HepG2 (cell line): ENCODE data around the gene PTGR3. TPM values are rescaled to one million over a fixed set of nuclear protein-coding genes. Genes with fewer than 3 reads are reported as not detected.

Experiments used
- ATAC-seq: fragments of 200-7000 bp; cut with Tn5 transposase; 3 replicates; pipeline ENCODE4 v1.9.1; 2020; ENCODE audit warnings: mild to moderate bottlenecking, moderate library complexity
- BruUV-seq: library from RNA; stranded (reverse); fragments of 400-500 nt; replicated peaks from 2 replicates; lab custom pipeline; 2021; lab: Mats Ljungman, UMichigan
- CTCF ChIA-PET: fragments of 300-600 bp; formaldehyde crosslinking; extraction: SDS; loops from one replicate; lab custom pipeline; 2021; ENCODE audit warnings: low total read pairs, inconsistent platforms, low intra/inter-chr PET ratio; lab: Yijun Ruan, JAX
- POLR2A ChIA-PET: fragments of 350-600 bp; sonication (Branson Sonifier 250); formaldehyde crosslinking; loops from one replicate; lab custom pipeline; 2020; ENCODE audit warnings: antibody characterized with exemption, inconsistent platforms; lab: Yijun Ruan, JAX
- DNase-seq: peaks from one replicate; pipeline ENCODE4 v3.0.0-alpha.2; 2015; ENCODE audit warnings: low spot score
- FAIRE-seq: peaks from 3 replicates; lab custom pipeline; 2011; peaks lifted over from hg19 to GRCh38; lab: Jason Lieb, UNC
- H2AFZ ChIP-seq: one replicate; pipeline ENCODE4 v1.6.1; 2011; ENCODE audit warnings: low read length, inconsistent platforms
- H3K27ac ChIP-seq: fragments of 300-600 bp; 3 replicates; pipeline ENCODE4 v1.8.0; 2011; ENCODE audit warnings: mixed run types, mild to moderate bottlenecking, mixed read lengths, low read length, inconsistent platforms; ENCODE audit not compliant: insufficient read depth; ENCODE audit errors: extremely low read length
- H3K27me3 ChIP-seq, 2 experiments: fragments of 200-600 bp in 1 of 2; 2 replicates in 1 of 2; 3 replicates in 1 of 2; pipeline versions ENCODE4 v1.6.0 to v1.8.0; 2011; ENCODE audit warnings: low read length in 2 of 2, mild to moderate bottlenecking in 2 of 2, moderate library complexity in 2 of 2, inconsistent platforms in 1 of 2; ENCODE audit not compliant: insufficient read depth in 2 of 2, control insufficient read depth in 1 of 2
- H3K36me3 ChIP-seq, 2 experiments: fragments of 200-600 bp in 1 of 2; replicated peaks in 1 of 2; 2 replicates in 1 of 2; 3 replicates in 1 of 2; pipeline versions ENCODE4 v1.5.1 to v1.8.0; 2011; ENCODE audit warnings: low read length in 2 of 2, inconsistent platforms in 1 of 2; ENCODE audit not compliant: insufficient read depth in 2 of 2, control insufficient read depth in 1 of 2
- H3K4me1 ChIP-seq: 2 replicates; pipeline ENCODE4 v1.5.1; 2012; ENCODE audit warnings: low read length, inconsistent platforms; ENCODE audit not compliant: insufficient read depth
- H3K4me2 ChIP-seq: 2 replicates; pipeline ENCODE4 v1.6.0; 2011; ENCODE audit warnings: low read depth, low read length, inconsistent platforms
- H3K4me3 ChIP-seq, 3 experiments: fragments of 200-600 bp in 1 of 3; sonication (generic), shearing (Covaris generic) in 1 of 3; replicated peaks in 1 of 3; 2 replicates each; pipeline ENCODE4 v1.5.1; 2011 to 2016; ENCODE audit warnings: low read length in 3 of 3, inconsistent platforms in 2 of 3, low read depth in 2 of 3, mild to moderate bottlenecking in 2 of 3, control low read depth in 1 of 3, mixed read lengths in 1 of 3; ENCODE audit not compliant: insufficient read depth in 1 of 3
- H3K79me2 ChIP-seq: one replicate; pipeline ENCODE4 v1.6.1; 2011; ENCODE audit warnings: low read length, inconsistent platforms; ENCODE audit not compliant: insufficient read depth
- H3K9ac ChIP-seq: 2 replicates; pipeline ENCODE4 v1.6.0; 2011; ENCODE audit warnings: mild to moderate bottlenecking, low read depth, low read length, inconsistent platforms; ENCODE audit not compliant: insufficient read depth
- H3K9me3 ChIP-seq: 2 replicates; pipeline ENCODE4 v1.5.1; 2012; ENCODE audit warnings: mild to moderate bottlenecking, low read length
- H4K20me1 ChIP-seq: 2 replicates; pipeline ENCODE4 v1.6.0; 2011; ENCODE audit warnings: inconsistent platforms, mild to moderate bottlenecking, low read length, moderate library complexity; ENCODE audit not compliant: insufficient read depth
- ATF4 ChIP-seq, 2 experiments: fragments of 450-650 bp in 1 of 2; sonication (generic) in 1 of 2; formaldehyde crosslinking; IDR thresholded peaks; 2 replicates each; pipeline versions ENCODE4 v1.5.0 to v1.8.0; 2020 to 2022; ENCODE audit warnings: mild to moderate bottlenecking in 1 of 2, missing genetic modification reagents in 1 of 2
- CREB1 ChIP-seq, 2 experiments: fragments of 450-650 bp in 1 of 2; IDR thresholded peaks; 2 replicates each; pipeline ENCODE4 v1.6.1; 2016 to 2017; ENCODE audit warnings: control low read depth in 1 of 2, mild to moderate bottlenecking in 1 of 2, missing compliant biosample characterization in 1 of 2, missing genetic modification characterization in 1 of 2
- CREM ChIP-seq, 2 experiments: sonication (generic) in 1 of 2; formaldehyde crosslinking in 1 of 2; IDR thresholded peaks; 2 replicates each; pipeline versions ENCODE4 v1.4.0 to v1.6.1; 2016 to 2020; ENCODE audit warnings: antibody characterized with exemption in 1 of 2, mild to moderate bottlenecking in 1 of 2, missing genetic modification reagents in 1 of 2
- KMT2B ChIP-seq: IDR thresholded peaks from 2 replicates; pipeline ENCODE4 v1.6.1; 2016; ENCODE audit warnings: missing genetic modification reagents, missing compliant biosample characterization
- PHF20 ChIP-seq: sonication (generic); formaldehyde crosslinking; IDR thresholded peaks from 2 replicates; pipeline ENCODE4 v1.5.0; 2020; ENCODE audit warnings: mild to moderate bottlenecking, missing genetic modification reagents
- POLR2A ChIP-seq, 2 experiments: IDR thresholded peaks; 2 replicates each; pipeline ENCODE4 v1.6.1; 2011; ENCODE audit warnings: low read depth in 2 of 2, low read length in 2 of 2, mild to moderate bottlenecking in 1 of 2, moderate library complexity in 1 of 2; ENCODE audit not compliant: insufficient read depth in 1 of 2
- SRF ChIP-seq: IDR thresholded peaks from 2 replicates; pipeline ENCODE4 v1.6.1; 2011; ENCODE audit warnings: mild to moderate bottlenecking, low read depth, low read length, moderate library complexity
- THAP11 ChIP-seq: IDR thresholded peaks from 2 replicates; pipeline ENCODE4 v1.6.1; 2016; ENCODE audit warnings: missing biosample characterization, missing genetic modification reagents
- TRIM24 ChIP-seq: sonication (generic); formaldehyde crosslinking; IDR thresholded peaks from 2 replicates; pipeline ENCODE4 v1.8.0; 2022; ENCODE audit warnings: mild to moderate bottlenecking, missing genetic modification reagents
- USF2 ChIP-seq, 2 experiments: sonication (generic) in 1 of 2; formaldehyde crosslinking in 1 of 2; IDR thresholded peaks; 2 replicates each; pipeline versions ENCODE4 v1.5.1 to v1.6.1; 2011 to 2020; ENCODE audit warnings: borderline replicate concordance in 1 of 2, low read depth in 1 of 2, low read length in 1 of 2, mild to moderate bottlenecking in 1 of 2, missing genetic modification reagents in 1 of 2, moderate library complexity in 1 of 2
- ZMYM4 ChIP-seq: sonication (generic); formaldehyde crosslinking; IDR thresholded peaks from 2 replicates; pipeline ENCODE4 v1.8.1; 2023; ENCODE audit warnings: mild to moderate bottlenecking, missing genetic modification reagents
- ZNF142 ChIP-seq: sonication (generic); formaldehyde crosslinking; IDR thresholded peaks from 2 replicates; pipeline ENCODE4 v1.4.0; 2020; ENCODE audit warnings: missing genetic modification reagents
- ZNF337 ChIP-seq: sonication (generic); formaldehyde crosslinking; IDR thresholded peaks from 2 replicates; pipeline ENCODE4 v1.5.1; 2020; ENCODE audit warnings: missing genetic modification reagents, low read depth, mild to moderate bottlenecking, borderline replicate concordance
- WGBS: methylation state at CpG from one replicate; pipeline ENCODE4 v1.1.6; 2017; ENCODE audit warnings: low lambda C conversion rate; 5-methylcytosine and 5-hydroxymethylcytosine counted together
- in situ Hi-C: cut with HindIII; loops from 2 replicates; pipeline ENCODE4 v1.10.0; 2017; ENCODE audit warnings: low pct_unique_long_range_greater_than_20kb; ENCODE audit not compliant: extremely low pct_ligation_motif_present
- intact Hi-C: fragments of 100-400 bp; cut with micrococcal nuclease; formaldehyde crosslinking; loops from one replicate; pipeline ENCODE4 v1.10.0; 2022; ENCODE audit not compliant: unreplicated experiment
- polyA plus RNA-seq, 8 experiments: library from polyadenylated mRNA; depleted of rRNA in 3 of 8; stranded (reverse) in 7 of 8; unstranded in 1 of 8; fragments of >200 nt; fragmentation: Illumina TruSeq in 4 of 8; extraction: Trizol in 4 of 8; gene quantifications; 2 replicates each; pipeline versions ENCODE4 v1.2.1 to v1.2.3, GENCODE V29; 2011 to 2016; ENCODE audit warnings: low read depth in 4 of 8, missing spikeins in 1 of 8, mixed read lengths in 1 of 8; ENCODE audit not compliant: insufficient read depth in 1 of 8
- total RNA-seq, 5 experiments: library from RNA; depleted of rRNA; stranded (reverse); fragments of >200 nt; fragmentation: Illumina TruSeq; extraction: Trizol; gene quantifications; 2 replicates each; pipeline ENCODE4 v1.2.3, GENCODE V29; 2016; ENCODE audit warnings: low read depth in 1 of 5

PTGR3 gene
- total and polyA plus RNA-seq, 2 of the 13 experiments (the other 11 are each of a cell fraction or from before 2014, with no cell fraction given) = 11.5 to 25.3 TPM

- H4K20me1 ChIP-seq = peaks cover 11% of the 10 kb centered on the region; the same call in 1 of the 2 replicates
- no peaks in the 10 kb centered on the region for H3K36me3 ChIP-seq
- H3K4me2 ChIP-seq = peak within 1 kb of the TSS; percentile 99
- ChIA-PET POLR2A (interaction anchor here (1.0 to 1.4 kb wide), 3 partner anchors 38 to 669 kb away, joined by 3 to 6 read pairs (median 3); no protein-coding TSS in a partner anchor), CTCF (no interaction called here)
- in situ Hi-C loops = loop anchor here (25.0 kb wide), 1 partner anchor 923 kb away; the partner anchor contains the start of gene CYB5A
- no peaks in the 10 kb centered on the region for H3K9me3 ChIP-seq
- H3K27ac ChIP-seq = peak within 1 kb of the TSS; percentile 96
- no TSS peak for BruUV-seq
- FAIRE-seq (peak; percentile 73), DNase-seq (peak; percentile 85), ATAC-seq (peak; percentile 28)
- peaks cover 51% of the 10 kb centered on the region for H3K4me1 ChIP-seq
- WGBS = 1% methylated on average over 15 of the region's 15 CpGs
- peak within 1 kb of the TSS; percentile 92 to 97 (median 95) for H3K4me3 ChIP-seq
- no peaks in the 10 kb centered on the region; a peak in 2 of 5 replicates for H3K27me3 ChIP-seq
- peaks cover 38% of the 10 kb centered on the region for H3K79me2 ChIP-seq
- peak within 1 kb of the TSS; percentile 88 for H2AFZ ChIP-seq
- intact Hi-C loops = loop anchor here (5.0 kb wide), 2 partner anchors 82 to 613 kb away; partner anchors contain the start of gene ZNF407
- peak within 1 kb of the TSS; percentile 91 for H3K9ac ChIP-seq
- TF ChIP-seq ZMYM4 (CRISPR knock-in tag) (no peak), ZNF142 (no peak), SRF (peak; percentile 87), CREB1 (IDR thresholded peaks at IDR 0.05) (no peak), CREB1 (CRISPR knock-in tag; IDR thresholded peaks at IDR 0.05) (peak; percentile 68), ATF4 (CRISPR knock-in tag; IDR thresholded peaks at IDR 0.05) (no peak), KMT2B (peak; percentile 77; the same call in 1 of the 2 replicates), CREM (IDR thresholded peaks at IDR 0.05) (0 out of 2 replicates have a peak, but pooled peaks have one; percentile 28), CREM (CRISPR knock-in tag; IDR thresholded peaks at IDR 0.05) (no peak), THAP11 (CRISPR knock-in tag) (peak; percentile 31; the same call in 1 of the 2 replicates), TRIM24 (no peak), PHF20 (CRISPR knock-in tag) (no peak), ZNF337 (CRISPR knock-in tag) (no peak), POLR2A (IDR thresholded peaks at IDR 0.05; ENCODE audit: insufficient read depth in 1 of 2, low read depth in 2 of 2, low read length in 2 of 2) (peak in 1 of 2 experiments; percentile 59; a peak in 2 of 4 replicates), USF2 (IDR thresholded peaks at IDR 0.05; ENCODE audit: low read depth, low read length) (no peak), USF2 (CRISPR knock-in tag; IDR thresholded peaks at IDR 0.05; ENCODE audit: borderline replicate concordance) (no peak)
Measured at GRCh38 chr18:75210274-75211001, 1.5 kb upstream of the PTGR3 start, which contains the start of gene TSHZ1. Gene TSHZ1 (plus strand): TSS chr18:75210797. CDS start chr18:75211877, 1,080 bp downstream.
